ENCODE data around the gene TWSG1.

- TF ChIP-seq EP300 (IDR thresholded peaks at IDR 0.05): no peak
- TF ChIP-seq CTCF (IDR thresholded peaks at IDR 0.05): no peak
These were observed 115.2 kb downstream of the TWSG1 start for GRCh38 chr18:9449600-9450414.
